HG03103 (cell line): ENCODE measurements around the gene LETMD1.
"Not testable (repeated sequence)": the region's sequence is repeated elsewhere in the genome, so short reads cannot be mapped to it uniquely, and the experiment has no call there.

Source experiments
- ATAC-seq: cut with Tn5 transposase; IDR thresholded peaks from one replicate; pipeline ENCODE4 v1.9.1; 2021; ENCODE audit warnings: low read depth; ENCODE audit not compliant: unreplicated experiment

Gene LETMD1, protein sequence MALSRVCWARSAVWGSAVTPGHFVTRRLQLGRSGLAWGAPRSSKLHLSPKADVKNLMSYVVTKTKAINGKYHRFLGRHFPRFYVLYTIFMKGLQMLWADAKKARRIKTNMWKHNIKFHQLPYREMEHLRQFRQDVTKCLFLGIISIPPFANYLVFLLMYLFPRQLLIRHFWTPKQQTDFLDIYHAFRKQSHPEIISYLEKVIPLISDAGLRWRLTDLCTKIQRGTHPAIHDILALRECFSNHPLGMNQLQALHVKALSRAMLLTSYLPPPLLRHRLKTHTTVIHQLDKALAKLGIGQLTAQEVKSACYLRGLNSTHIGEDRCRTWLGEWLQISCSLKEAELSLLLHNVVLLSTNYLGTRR

DNA sequence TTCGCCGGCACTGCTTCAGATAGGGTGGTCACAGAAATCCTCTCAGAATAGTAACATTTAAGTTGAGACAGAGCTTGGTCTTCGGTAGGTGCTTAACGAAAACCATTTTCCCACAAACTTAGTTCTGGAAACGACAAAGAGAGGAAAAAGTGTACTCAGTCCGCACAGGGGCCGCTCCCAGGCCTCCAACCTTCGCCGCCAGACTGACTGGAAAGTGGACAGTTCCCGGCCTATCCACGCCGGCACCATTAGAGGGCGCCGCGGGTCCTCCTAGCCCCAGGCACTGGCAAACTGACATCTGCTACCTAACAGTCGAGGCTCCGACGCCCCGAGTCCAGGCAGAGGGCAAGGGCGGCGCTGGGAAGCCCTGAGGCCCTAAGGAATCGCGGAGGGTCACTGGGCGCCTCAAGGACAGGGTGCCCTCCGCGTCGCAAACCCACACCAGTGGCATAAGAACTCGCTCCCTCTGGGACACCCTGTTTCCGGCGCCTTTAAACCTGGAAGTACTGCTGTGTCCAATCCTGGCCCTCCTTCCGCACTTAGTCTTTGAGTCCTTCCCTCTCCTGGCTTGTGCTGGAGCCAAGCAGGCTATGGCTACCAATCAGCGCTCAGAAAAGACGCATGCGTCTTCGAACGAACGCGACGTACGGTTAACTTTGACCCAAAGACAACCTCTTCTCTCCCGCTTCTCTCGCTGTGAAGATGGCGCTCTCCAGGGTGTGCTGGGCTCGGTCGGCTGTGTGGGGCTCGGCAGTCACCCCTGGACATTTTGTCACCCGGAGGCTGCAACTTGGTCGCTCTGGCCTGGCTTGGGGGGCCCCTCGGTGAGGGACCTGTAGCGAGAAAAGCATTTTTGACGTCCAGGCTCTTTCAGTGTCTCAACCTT, at the start of gene LETMD1:
TSS of gene LETMD1 (plus strand) at position 673 of the 886 bp plus-strand sequence. CDS start at position 703, 30 bp downstream.
- peak; percentile 94 for ATAC-seq

DNA sequence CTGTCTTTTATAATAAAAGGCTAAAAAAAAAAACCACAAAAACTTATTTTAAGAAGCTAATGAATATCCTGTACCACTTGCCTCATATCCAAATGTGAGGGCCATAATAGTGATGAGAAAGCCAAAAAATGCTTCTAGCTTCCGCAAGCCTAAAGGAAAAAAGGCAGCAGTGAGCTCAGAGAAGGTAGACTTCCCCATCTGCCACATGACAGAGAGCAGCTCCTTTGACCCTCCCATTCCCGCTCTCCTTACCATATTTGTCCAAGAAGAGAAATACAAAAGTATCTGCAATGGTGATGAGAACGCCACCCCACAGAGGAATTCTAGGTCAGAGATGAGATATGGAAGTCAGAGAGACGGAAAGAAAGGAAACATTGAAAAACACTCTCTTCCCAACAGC, 49.0 kb upstream of the LETMD1 start:
- ATAC-seq, result no peak

DNA sequence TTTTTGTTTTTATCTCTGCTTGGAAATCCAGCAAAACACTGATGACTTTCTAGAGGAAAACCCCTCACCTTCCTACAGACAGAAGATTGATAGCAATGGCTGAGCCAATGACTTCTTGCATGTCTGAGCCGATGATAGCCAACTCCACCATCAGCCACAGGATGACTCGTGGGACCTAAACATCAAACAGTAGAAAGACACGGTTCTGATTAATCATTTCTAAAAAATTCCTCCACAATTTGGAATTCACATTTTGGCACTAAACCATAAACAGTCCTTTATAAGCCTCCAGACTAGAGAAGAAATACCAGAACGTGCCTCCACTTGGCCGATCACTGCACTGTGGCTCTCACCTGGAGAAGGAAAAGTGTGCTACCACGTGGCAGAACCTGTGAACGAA, 47.9 kb upstream of the LETMD1 start:
- ATAC-seq, result no peak

DNA sequence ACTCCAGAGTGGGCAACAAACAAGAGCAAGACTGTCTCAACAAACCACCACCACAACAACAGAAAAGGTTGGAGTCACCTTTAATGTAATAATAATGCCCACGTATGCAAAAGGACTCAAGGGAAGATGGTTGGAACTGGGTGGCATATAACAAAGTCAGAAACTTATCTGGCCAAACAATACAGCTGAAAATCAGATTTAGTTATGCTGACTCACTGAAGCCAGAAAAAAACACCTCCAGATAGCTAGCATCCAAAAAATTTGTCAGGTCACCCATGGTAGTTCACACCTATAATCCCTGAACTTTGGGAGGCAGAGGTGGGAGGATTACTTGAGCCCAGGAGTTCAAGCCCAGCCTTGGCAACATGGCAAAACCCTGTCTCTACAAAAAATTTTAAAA, 46.3 kb upstream of the LETMD1 start:
- ATAC-seq, result no peak

DNA sequence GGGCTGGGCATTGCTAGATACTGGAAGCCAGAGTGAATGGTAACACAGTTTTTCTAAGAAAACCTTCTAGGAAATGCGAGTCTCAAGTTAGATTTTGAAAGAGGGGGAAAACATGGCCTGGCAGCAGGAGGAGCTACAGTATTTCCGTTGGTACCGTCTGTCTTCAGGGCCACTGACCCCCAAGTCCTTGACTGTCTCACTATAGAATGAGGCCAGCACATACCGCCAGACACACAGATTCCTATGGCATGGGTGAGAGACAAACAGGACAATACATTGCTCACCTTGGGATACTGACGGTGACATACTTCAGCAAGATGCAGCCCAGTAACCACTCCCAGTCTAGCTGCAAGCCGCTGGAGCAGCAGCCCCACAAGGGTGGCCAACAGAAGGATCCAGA, 43.6 kb upstream of the LETMD1 start:
- ATAC-seq, result no peak

DNA sequence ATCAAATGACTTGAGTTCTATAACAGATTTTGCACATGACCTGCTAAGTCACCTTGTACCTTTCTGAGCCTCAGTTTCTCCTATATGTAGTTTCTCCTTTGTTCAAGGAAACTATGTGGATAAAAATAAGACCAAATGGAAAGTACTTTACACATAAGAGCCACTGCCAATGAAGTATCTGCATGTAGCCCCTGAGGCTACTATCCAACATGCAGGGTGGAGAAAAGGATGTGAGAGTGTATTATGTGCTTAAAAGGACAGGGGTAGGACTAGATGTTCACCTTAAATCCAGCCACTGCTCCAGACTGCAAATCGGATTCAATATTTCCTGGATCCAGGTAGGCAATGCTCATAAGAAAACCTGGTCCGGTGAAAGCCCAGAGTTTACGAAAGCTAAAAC, 43.1 kb upstream of the LETMD1 start:
- no peak for ATAC-seq

DNA sequence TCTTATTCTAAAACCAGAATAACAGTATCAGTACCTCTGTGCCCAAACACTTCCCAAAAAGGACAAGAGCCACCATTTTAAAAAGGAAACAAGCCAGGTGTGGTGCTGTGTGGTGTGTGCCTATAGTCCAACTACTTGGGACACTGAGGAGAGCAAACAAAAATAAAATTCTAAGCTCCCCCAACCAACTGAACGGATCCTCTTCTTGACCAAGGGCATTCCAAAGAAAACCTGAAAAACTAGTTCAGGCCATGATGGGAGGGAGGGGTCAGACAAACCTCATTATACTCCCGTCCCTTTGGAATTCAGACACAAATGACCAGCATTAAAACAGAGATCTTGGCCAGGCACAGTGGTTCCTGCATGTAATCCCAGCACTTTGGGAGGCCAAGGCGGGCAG, 42.5 kb upstream of the LETMD1 start:
- ATAC-seq, result no peak

DNA sequence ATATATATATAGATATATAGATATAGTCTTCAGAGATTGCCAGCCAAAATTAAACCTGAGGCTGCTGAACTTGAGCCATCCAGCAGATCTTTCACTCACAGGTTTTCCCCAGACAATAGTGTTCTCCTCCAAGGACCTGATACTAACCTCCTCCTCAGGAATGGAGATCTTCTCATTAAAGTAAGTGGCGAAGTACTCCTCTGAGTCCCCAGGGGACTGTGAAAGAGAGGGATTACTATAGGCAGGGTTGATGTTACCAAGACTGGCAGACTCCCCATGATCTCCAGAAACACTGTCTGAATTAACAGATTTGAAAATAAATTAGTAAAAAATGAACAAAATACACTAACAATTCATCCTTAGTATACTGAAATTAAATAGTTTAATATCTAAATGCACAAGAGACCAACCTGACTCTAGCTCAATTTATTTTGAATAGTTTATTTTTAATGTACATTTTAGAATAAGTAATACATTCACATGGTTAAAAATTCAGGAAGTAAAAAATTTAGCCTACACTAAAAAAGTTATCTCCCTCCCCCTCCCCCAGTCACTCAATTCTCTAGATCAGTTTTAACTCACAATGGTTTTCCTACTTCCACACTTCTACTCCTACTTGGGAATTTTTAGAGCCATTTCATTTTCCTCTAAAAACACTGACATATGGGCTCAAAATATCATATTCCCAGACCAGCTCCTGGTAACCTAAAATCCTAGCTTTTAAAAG, 39.6 kb upstream of the LETMD1 start:
- no peak for ATAC-seq

DNA sequence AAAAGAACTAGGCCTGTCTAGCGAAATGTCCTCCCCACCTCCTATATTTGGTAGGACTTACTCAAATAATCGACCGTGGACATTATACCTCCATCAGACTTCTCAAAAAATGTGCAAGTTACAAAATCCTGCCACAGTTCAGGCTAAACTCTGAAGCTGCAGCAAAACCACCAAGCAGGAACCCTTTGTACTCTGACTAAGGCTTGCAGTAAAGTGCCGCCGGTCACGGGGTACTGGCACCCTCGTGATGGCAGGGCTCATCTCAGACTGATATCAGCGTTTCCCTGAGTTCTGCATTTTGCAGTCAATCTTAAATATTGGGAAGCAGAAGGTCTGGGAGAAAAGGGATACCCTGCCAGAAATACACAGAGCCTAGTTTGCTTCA, 39.1 kb upstream of the LETMD1 start:
- no peak for ATAC-seq

DNA sequence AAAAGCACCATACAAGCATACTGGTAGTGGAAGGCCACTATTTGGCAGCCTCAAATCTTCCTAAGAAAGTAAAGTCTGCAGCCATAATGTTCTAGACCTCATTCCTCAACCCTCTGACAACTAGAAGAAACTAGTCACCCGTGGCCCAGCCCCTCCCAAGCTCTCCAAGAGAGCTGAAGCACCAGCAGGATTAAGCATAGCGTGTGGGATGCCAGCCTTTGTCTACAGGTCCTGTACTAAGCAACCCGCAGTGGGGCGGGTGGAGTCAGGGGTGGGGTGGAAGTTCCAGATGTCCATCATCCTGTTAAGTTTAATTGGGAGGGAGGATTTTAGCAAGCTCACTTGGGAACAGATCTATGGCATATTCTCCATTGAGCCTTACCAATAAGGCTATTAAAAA, 36.2 kb upstream of the LETMD1 start:
- ATAC-seq, result no peak

DNA sequence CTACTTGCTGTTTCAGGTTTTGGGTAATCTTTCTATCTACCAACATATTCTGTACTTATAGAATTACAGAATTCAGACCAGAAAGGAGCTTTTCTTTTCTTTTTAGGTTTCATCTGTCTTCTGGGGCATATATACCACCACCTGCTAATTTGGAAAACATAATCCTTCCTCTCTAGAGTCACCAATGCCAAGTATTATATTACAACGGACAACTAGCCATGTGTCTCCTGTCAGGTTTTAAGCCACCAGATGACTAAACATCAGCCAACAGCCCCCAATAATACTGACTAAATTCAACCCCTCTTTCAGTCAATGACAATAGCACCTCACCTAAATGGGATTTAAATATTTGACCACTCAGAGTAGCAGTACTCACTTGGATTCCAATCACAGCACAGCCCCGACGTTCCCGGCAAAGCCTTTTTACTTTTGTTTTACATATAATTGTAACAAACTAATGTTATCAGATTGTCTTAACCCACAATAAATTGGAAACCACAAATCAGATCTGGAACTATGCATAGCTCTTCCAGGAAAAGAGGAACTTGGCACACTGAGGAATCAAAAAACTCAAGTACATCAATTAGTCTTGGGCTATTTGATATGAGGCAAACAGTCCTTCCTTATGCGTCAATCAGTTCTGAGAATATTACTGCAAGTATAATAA, 35.4 kb upstream of the LETMD1 start:
- no peak for ATAC-seq

DNA sequence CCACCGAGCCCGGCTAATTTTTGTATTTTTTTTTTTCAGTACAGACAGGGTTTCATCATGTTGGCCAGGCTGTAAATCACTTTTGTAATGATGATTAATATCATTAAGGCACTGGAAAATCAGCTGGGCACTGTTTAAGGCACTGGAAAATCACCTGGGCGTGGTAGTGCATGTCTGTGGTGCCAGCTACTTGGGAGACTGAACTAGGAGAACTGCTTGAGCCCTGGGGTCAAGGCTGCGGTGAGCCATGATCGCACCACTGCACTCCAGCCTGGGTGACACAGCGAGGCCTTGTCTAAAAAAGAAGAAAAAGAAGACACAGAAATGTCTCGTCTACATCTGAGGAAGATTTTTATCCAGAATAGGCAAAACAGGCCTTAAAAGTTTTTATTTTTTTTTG, 34.7 kb upstream of the LETMD1 start:
- ATAC-seq, result no peak

DNA sequence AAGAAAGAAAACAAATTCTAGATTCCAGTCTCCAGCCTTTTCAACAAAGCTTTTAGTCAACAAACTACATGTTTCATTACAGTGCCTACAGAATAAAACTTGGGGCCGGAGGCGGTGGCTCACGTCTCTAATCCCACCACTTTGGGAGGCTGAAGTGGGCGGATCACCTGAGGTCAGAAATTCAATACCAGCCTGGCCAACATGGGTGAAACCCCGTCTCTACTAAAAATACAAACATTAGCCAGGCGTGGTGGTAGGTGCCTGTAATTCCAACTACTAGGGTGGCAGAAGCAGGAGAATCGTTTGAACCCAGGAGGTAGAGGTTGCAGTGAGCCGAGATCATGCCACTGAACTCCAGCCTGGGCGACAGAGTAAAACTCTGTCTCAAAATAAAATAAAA, 33.7 kb upstream of the LETMD1 start:
- ATAC-seq, result not testable (repeated sequence)

DNA sequence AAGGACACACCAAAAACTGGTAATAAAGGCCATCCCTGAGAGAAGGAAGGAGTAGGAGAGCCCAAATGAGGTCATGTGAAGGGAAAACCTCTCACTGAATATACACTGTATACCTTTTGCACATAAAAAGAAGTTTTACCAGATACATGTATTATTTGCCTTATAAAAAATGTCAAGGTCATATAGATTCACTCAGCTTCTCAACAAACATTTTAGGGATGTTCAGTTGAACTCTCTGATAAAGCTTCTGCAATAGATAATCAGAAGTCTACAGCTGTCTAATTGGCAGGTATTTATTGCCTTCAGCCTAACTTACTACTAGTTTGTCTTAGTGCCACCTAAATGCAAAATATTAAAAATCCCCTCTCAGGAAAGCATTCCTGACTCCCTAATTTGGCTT, 30.7 kb upstream of the LETMD1 start:
- ATAC-seq, result no peak

DNA sequence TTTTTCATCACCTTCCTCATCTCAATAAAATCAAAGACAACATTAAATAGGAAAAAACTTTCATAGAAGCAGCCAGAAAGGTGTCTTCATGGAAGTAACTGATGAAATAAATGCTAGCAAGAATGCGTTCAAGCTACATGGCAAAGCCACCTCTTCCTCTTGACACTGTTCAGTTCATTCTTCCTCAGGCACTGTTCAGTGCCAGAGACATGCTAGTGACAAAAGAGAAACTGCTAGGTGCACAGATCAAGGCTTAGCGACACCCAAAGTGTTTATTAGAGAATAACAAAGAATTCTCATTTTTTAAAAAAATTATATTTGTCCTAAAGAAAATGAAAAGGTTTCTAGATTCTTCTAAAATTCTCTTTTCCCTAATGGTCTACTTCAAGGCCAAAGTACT, 29.2 kb upstream of the LETMD1 start:
- no peak for ATAC-seq

DNA sequence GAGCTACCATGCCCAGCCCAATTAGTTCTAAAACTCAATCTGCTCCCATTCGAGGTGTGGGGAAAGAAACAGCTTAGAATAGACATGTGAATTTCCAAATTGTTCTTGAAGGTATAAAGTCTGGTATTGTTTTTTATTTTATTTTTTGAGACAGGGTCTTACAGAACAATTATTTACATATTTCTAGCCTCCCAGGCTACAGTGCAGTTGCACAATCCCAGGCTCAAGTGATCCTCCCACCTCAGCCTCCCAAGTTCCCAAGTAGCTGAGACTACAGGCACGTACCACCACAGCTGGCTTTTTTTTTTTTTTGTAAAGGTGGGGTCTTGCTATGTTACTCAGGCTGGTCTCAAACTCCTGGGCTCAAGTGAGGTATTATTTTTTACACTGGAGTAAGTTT, 28.2 kb upstream of the LETMD1 start:
- no peak for ATAC-seq

DNA sequence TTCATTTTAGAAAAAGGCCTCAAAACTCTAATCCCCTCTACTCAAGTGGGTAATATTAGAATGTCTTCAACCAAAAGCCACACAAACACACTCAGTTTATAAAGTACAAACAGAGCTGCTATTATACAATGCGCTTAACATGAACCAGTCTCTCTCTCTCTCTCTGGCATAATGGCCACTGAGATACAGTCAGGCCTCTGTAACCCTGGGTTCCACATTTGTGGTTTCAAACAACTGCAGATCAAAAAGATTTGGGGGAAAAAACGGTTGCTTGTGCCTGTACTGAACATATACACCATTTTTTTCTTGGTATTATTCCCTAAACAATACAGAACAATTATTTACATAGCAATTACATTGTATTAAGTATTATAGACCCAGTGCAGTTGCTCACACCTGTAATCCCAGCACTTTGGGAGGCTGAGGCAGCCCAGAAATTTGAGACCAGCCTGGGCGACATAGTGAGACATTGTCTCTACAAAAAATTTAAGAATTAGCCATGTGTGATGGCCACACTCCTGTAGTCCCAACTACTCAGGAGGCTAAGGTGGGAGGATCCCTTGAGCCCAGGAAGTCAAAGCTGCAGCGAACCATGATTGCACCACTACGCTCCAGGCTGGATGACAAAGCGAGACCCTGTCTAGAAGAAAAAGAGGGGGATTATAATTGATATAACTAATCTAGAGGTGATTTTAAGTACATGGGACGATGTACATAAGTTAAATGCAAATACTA, 27.5 kb upstream of the LETMD1 start:
- ATAC-seq, result no peak

DNA sequence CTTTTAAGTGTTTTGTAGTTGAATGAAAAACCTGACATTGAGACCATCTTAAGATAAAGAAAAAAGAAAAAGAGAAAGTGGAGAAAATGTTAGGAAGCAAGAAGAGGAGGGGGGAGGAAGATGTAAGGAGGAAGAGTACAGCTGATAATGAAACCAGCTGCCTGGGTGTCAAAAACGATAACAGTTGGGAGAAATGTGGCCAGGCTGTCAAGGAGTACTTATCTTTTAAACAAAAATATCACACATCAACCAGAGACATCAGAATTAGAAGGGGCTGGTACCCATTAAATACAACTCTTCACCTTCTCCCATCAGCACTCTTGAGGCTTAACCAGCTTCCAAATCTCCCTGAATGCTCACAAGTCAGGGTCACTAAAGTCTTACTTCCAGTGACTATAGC, 26.4 kb upstream of the LETMD1 start:
- ATAC-seq, result no peak

DNA sequence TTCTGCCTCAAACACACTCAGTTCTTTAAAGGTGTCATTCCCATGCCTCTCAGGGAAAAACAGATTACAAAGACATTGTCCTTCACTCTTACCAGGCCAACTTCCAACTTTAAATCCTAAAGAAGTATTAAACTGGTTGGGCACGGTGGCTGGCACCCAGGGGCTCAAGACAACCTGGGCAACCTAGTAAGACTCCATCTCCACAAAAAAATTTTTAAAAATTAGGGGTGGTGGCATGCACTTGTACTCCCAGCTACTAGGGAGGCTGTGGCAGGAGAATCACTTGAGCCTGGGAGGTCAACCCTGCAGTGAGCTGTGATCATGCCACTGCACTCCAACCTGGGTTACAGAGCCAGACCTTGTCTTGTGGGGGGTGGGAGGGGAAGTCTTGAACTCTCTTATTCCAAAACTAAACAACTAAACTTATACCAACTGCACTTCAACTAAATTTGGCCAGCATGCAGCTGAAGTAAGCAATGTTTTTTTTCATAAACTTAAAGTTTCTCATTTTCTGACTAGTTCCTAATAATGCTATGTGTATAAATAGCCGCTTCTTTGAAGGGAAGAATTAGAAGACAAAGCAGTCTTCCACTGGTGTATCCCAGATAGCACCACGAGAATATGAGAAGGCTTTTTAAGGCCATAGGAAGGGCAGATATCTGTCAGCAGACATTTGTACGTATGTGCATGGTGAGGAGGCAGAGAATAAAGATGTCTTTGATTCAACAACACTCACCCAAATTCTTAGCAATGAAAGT, 24.3 kb upstream of the LETMD1 start:
- no peak for ATAC-seq
